Measurements from ENCODE around the gene ZNF277.
"Not testable (repeated sequence)": the region's sequence is repeated elsewhere in the genome, so short reads cannot be mapped to it uniquely, and the experiment has no call there.

The ZNF277 gene

GRCh38 chr7:112296432-112296831, 89.9 kb downstream of the ZNF277 start:
- no peak for DNase-seq (ENCODE audit: low spot score)

- no peak for DNase-seq (ENCODE audit: low spot score)
These were observed 91.2 kb downstream of the ZNF277 start for GRCh38 chr7:112297681-112298080.

- no peak for DNase-seq (ENCODE audit: low spot score)
These were observed 92.1 kb downstream of the ZNF277 start for GRCh38 chr7:112298543-112299100.

- no peak for DNase-seq (ENCODE audit: low spot score)
These were observed 93.6 kb downstream of the ZNF277 start for GRCh38 chr7:112300072-112300471.

GRCh38 chr7:112300831-112301407, 94.4 kb downstream of the ZNF277 start:
- no peak for DNase-seq (ENCODE audit: low spot score)

- no peak for DNase-seq (ENCODE audit: low spot score)
These were observed 96.1 kb downstream of the ZNF277 start for GRCh38 chr7:112302566-112302965.

GRCh38 chr7:112306903-112307302, 100.4 kb downstream of the ZNF277 start:
- DNase-seq (ENCODE audit: low spot score), result no peak

- no peak for DNase-seq (ENCODE audit: low spot score)
These were observed 101.0 kb downstream of the ZNF277 start for GRCh38 chr7:112307506-112307905.

GRCh38 chr7:112308974-112309373, 102.5 kb downstream of the ZNF277 start:
- DNase-seq (ENCODE audit: low spot score), result no peak

- DNase-seq (ENCODE audit: low spot score), result not testable (repeated sequence)
These were observed 110.3 kb downstream of the ZNF277 start for GRCh38 chr7:112316803-112317202.

- DNase-seq (ENCODE audit: low spot score), result no peak
These were observed 115.6 kb downstream of the ZNF277 start for GRCh38 chr7:112322070-112322469.

- DNase-seq (ENCODE audit: low spot score), result no peak
These were observed 121.1 kb downstream of the ZNF277 start for GRCh38 chr7:112327566-112327965.

- DNase-seq (ENCODE audit: low spot score), result no peak
These were observed 125.0 kb downstream of the ZNF277 start for GRCh38 chr7:112331492-112331891.

GRCh38 chr7:112334366-112334765, 127.9 kb downstream of the ZNF277 start:
- no peak for DNase-seq (ENCODE audit: low spot score)

- no peak for DNase-seq (ENCODE audit: low spot score)
These were observed 129.8 kb downstream of the ZNF277 start for GRCh38 chr7:112336261-112336660.

GRCh38 chr7:112336936-112337576, 130.6 kb downstream of the ZNF277 start:
- DNase-seq (ENCODE audit: low spot score), result no peak

GRCh38 chr7:112337892-112338291, 131.4 kb downstream of the ZNF277 start:
- no peak for DNase-seq (ENCODE audit: low spot score)

- DNase-seq (ENCODE audit: low spot score), result no peak
These were observed 132.3 kb downstream of the ZNF277 start for GRCh38 chr7:112338786-112339185.

- DNase-seq (ENCODE audit: low spot score), result no peak
These were observed 135.0 kb downstream of the ZNF277 start for GRCh38 chr7:112341464-112341863.

GRCh38 chr7:112346381-112347060, 140.0 kb downstream of the ZNF277 start:
- DNase-seq (ENCODE audit: low spot score), result no peak

- no peak for DNase-seq (ENCODE audit: low spot score)
These were observed 140.6 kb downstream of the ZNF277 start for GRCh38 chr7:112347088-112347487.

- DNase-seq (ENCODE audit: low spot score), result no peak
These were observed 144.1 kb downstream of the ZNF277 start for GRCh38 chr7:112350585-112350984.

GRCh38 chr7:112356596-112356995, 150.1 kb downstream of the ZNF277 start:
- DNase-seq (ENCODE audit: low spot score), result no peak

All from CD4-positive, alpha-beta T cell treated with Interleukin-15 for 4 hours (primary cell).